Mucosa of descending colon (tissue), 3 donors: ENCODE measurements around the gene ZNF579. TPM values are rescaled to one million over a fixed set of nuclear protein-coding genes. Genes with fewer than 3 reads are reported as not detected.

Source experiments
- ATAC-seq: fragments of 200-7000 bp; cut with Tn5 transposase; one replicate; pipeline ENCODE4 v1.9.1; 2020; ENCODE audit warnings: mild to moderate bottlenecking, moderate library complexity
- DNase-seq, 3 donors: peaks; one replicate each; pipeline ENCODE4 v3.0.0-alpha.2; 2020
- H3K36me3 ChIP-seq: fragments of 200-600 bp; one replicate; pipeline ENCODE4 v1.8.0; 2021; ENCODE audit warnings: low read depth, mild to moderate bottlenecking
- H3K4me1 ChIP-seq: fragments of 200-600 bp; one replicate; pipeline ENCODE4 v1.8.0; 2021; ENCODE audit warnings: low read depth, mild to moderate bottlenecking
- H3K4me3 ChIP-seq: fragments of 200-600 bp; one replicate; pipeline ENCODE4 v1.8.0; 2021; ENCODE audit warnings: mild to moderate bottlenecking
- H3K9me3 ChIP-seq: fragments of 200-600 bp; one replicate; pipeline ENCODE4 v1.8.0; 2021; ENCODE audit warnings: mild to moderate bottlenecking
- intact Hi-C, 2 donors: fragments of 100-400 bp; cut with DNase I in 1 of 2; cut with micrococcal nuclease in 1 of 2; formaldehyde crosslinking; loops; one replicate each; pipeline versions ENCODE4 v1.11.0 to v1.11.1; 2022; cut with DNase I, micrococcal nuclease
- total RNA-seq, 3 donors: library from RNA; stranded (reverse); fragmentation: NEBNext Ultra II Directional in 2 of 3; extraction: Animal tissue kit (Norgen Biotek cat#: 25700) in 2 of 3; gene quantifications; one replicate each; pipeline versions ENCODE4 v1.2.1 to v1.2.4, GENCODE V29; 2021 to 2023
- TF ChIP-seq, protein P1 (sequence below): fragments of 200-600 bp; IDR thresholded peaks from one replicate; pipeline ENCODE4 v1.8.0; 2022; ENCODE audit warnings: antibody characterized with exemption, mild to moderate bottlenecking
- donor health status: DM: no; HTN: no; CAD: no; lungs with moderate emphysema.
- donor health status: DM: no; HTN: no; CAD: no.
- donor health status: DM: no; HTN: yes; CAD: no.

The ZNF579 gene
- total RNA-seq, 3 donors from 2014 or later = 6.2 to 13.6 (median 7.2) TPM

DNA sequence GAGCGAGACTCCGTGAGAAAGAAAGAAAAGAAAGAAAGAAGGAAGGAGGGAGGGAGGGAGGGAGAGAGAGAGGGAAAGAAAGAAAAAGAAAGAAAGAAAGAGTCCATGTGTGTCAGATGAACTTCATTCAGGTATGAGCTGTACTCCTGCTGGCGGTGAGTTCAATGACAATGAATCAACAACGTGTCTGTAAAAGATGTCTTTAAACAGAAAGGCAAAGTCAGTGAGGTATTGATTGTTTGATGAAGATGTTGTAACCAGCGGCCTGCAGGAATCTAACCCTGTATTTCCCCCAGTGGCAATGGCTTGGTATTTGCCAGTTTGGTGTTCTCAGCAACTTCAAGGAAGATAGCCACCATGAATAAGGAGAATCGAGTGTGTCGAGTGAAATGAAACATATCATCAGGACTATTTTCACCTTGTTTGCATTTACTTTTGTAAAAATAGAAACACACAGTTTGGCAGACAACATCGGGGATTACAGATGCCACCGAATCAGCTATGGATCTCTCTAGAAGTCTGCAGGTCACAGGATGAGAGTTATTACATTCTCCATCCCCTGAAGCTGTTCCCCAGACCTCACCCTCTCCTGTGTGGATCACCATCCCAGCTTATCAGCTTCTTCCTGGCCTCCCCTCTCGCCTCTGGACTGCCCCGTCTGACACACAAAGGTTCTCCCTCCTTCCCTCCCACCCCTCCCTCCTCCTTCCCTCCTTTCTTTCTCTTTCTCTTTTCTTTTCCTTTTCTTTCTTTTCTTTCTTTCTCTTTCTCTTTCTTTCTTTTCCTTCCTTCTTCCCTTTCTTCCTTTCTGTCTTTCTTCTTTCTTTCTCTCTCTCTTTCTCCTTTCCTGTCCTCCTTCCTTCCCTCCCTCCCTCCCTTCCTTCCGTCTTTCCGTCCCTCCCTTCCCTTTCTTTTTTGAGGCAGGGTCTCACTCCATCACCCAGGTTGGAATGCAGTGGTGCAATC, 27.1 kb downstream of the ZNF579 start:
- intact Hi-C loops = no loop called here
- DNase-seq = no peak
- TF ChIP-seq, protein P1, sequence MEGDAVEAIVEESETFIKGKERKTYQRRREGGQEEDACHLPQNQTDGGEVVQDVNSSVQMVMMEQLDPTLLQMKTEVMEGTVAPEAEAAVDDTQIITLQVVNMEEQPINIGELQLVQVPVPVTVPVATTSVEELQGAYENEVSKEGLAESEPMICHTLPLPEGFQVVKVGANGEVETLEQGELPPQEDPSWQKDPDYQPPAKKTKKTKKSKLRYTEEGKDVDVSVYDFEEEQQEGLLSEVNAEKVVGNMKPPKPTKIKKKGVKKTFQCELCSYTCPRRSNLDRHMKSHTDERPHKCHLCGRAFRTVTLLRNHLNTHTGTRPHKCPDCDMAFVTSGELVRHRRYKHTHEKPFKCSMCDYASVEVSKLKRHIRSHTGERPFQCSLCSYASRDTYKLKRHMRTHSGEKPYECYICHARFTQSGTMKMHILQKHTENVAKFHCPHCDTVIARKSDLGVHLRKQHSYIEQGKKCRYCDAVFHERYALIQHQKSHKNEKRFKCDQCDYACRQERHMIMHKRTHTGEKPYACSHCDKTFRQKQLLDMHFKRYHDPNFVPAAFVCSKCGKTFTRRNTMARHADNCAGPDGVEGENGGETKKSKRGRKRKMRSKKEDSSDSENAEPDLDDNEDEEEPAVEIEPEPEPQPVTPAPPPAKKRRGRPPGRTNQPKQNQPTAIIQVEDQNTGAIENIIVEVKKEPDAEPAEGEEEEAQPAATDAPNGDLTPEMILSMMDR = no peak
- H3K4me1 ChIP-seq = peaks cover 2% of the 10 kb centered on the region
- no peak for ATAC-seq
- no peaks in the 10 kb centered on the region for H3K36me3 ChIP-seq
- H3K4me3 ChIP-seq = no peak overlapping the region
- H3K9me3 ChIP-seq = no peaks in the 10 kb centered on the region

DNA sequence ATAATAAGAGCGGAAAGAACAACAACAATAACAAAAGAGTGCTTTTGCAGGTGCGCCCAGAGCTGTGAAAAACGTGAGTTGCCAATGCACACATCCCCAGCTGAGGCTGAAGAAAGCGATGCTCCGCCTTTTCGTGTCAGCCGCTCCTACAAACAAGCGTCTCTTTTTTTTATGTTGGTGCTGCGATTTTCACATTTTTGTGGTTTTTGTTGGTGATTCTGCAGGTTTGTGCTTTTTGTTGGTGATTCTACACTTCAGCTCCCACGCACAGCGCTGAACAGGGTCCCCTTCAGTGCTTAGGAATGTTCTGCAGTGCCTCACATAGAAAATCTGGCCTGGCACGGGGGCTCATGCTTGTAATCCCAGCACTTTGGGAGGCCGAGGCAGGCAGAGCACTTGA, 28.0 kb downstream of the ZNF579 start:
- TF ChIP-seq, protein P1 = no peak
- intact Hi-C loops = no loop called here
- no peak for DNase-seq
- no peak for ATAC-seq
- H3K4me3 ChIP-seq = no peak overlapping the region
- no peaks in the 10 kb centered on the region for H3K9me3 ChIP-seq
- H3K4me1 ChIP-seq = peaks cover 2% of the 10 kb centered on the region
- H3K36me3 ChIP-seq = no peaks in the 10 kb centered on the region

DNA sequence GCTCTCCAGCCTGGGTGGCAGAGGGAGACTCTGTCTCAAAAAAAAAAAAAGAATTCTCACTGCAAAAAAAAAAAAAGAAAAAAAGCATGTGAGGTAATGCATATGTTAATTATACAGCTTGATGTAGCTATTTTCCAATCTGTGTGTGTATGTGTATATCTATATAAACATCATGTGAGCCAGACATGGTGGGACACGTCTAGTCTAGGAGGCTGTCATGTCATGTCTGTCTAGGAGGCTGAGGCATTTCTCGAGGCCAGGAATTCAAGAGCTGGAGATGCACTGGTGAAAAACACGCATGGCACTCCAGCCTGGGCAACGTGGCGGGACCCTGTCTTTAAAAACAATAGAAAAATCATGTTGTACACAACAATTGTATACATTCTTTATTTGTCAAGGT, 28.4 kb downstream of the ZNF579 start:
- H3K4me3 ChIP-seq = no peak overlapping the region
- intact Hi-C loops = no loop called here
- no peak for ATAC-seq
- H3K36me3 ChIP-seq = no peaks in the 10 kb centered on the region
- H3K4me1 ChIP-seq = peaks cover 2% of the 10 kb centered on the region
- no peaks in the 10 kb centered on the region for H3K9me3 ChIP-seq
- TF ChIP-seq, protein P1 = no peak
- DNase-seq = no peak

DNA sequence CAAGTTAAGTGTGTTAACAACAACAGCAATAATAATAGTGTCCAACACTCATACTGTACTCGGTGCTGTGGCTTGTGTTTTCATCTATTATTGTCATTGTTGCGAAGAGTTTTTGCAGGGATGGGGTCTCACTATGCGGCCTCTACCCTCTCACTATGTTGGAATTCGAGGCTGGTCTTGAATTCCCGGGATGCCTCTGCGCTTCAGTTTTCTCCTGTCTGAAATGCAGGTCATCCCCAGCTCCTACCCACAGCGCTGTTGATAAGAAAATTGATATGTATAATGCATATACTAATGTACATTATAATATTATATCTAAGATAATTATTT, 30.4 kb downstream of the ZNF579 start:
- Histone ChIP-seq H3K4me3 (no peak overlapping the region), H3K9me3 (no peaks in the 10 kb centered on the region), H3K4me1 (peaks cover 2% of the 10 kb centered on the region), H3K36me3 (no peaks in the 10 kb centered on the region)
- TF ChIP-seq, protein P1 = no peak
- intact Hi-C loops = no loop called here
- ATAC-seq (no peak), DNase-seq (no peak)

DNA sequence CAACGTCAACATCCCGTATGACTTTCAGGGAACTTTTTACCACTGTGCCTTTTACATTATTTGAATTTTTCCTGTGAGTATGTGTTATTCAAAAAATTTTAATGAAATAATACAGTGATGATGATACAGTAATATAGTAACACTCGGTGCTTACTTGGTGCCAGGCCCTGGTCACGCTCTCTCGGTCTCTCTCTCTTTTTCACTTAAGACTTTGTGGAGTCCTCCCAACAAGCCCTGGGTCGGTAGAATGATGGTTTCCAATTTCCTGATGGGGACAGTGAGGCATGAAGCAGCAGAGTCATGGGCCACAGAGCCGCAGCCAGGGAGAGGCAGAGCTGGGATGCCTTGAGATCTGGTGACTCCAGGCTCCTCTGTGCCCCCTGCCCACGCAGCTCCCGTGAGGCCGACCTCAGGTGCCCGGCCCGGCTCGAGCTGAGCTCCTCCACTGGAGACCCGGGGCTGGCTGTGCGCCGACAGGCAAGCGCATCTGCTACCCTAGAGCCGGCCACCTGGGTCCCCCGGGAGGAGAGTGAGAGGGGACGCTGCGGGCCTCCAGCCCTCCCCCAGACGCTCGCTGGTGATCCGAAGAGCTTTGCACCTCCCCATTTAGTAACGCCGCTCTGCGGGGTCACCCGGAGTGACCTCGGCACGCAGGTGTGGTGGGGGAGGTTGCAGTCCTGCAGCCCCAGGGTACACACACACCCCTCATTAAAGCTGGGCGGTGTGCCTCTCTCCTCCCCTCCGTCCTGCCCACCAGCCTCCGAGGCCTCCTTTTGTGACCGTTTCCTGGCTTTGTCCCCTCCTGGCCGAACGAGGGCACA, 30.9 kb downstream of the ZNF579 start:
- peak in 2 of 3 donors; percentile 27 to 50 for DNase-seq
- no peaks in the 10 kb centered on the region for H3K9me3 ChIP-seq
- no peak overlapping the region for H3K4me3 ChIP-seq
- TF ChIP-seq, protein P1 = no peak
- H3K4me1 ChIP-seq = peaks cover 2% of the 10 kb centered on the region
- intact Hi-C loops = no loop called here
- peak; percentile 77 for ATAC-seq
- no peaks in the 10 kb centered on the region for H3K36me3 ChIP-seq
